Stimulated activated CD8-positive, alpha-beta memory T cell treated with anti-CD3 and anti-CD28 coated beads, Interleukin-2, amount 100 ng/mL, for 48 hours (primary cell): ENCODE data around the gene DGAT2.
"Not testable (repeated sequence)": the region's sequence is repeated elsewhere in the genome, so short reads cannot be mapped to it uniquely, and the experiment has no call there.

ENCODE experiments used
- DNase-seq, 2 donors: peaks; one replicate each; pipeline ENCODE4 v3.0.0-alpha.2; 2020; ENCODE audit warnings: low read depth in 2 of 2

The DGAT2 gene

GRCh38 chr11:75754933-75755332 lies 13.6 kb upstream of the DGAT2 start:
- DNase-seq = not testable (repeated sequence)

- DNase-seq = no peak
These were observed 10.9 kb upstream of the DGAT2 start for GRCh38 chr11:75757651-75758050.

GRCh38 chr11:75759832-75760231 lies 8.7 kb upstream of the DGAT2 start:
- no peak for DNase-seq

- DNase-seq = no peak
These were observed 8.3 kb upstream of the DGAT2 start for GRCh38 chr11:75760243-75760642.

DNA sequence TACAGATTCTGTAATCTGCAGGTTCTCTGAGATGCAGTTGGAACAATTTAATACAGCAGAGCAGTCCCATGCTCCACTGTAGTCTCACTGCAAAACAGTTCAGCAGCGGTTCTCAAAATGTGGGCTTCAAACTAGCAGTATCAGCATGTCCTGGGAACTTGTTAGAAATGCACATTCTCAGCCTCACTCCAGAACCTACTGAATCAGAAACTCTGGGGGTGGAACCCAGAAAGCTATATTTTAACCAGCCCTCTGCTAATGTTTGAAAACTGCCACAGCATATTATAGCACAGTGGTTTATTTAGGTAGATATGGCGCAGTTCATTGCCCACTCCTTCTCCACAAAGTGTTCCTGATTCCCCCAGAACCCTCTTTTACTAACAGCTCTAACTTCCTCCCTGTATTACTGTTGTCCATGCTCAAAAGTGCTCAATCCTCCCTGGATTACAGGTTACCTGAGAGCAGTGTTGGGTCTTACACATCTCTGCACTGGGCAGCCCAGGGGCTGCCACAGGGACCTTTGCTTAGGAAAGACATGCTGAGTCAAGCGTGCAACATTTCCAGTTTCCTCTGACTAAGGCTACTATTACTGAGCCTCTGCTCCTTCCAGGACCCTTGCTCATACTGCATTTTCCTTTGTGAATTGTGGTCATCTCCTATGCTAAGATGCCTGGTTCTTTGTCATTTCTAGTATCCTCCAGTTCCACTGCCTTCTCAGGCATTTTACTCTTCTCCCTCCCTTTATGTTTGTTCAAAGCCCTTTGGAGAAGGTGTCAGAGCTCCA lies 7.7 kb upstream of the DGAT2 start:
- no peak for DNase-seq

DNA sequence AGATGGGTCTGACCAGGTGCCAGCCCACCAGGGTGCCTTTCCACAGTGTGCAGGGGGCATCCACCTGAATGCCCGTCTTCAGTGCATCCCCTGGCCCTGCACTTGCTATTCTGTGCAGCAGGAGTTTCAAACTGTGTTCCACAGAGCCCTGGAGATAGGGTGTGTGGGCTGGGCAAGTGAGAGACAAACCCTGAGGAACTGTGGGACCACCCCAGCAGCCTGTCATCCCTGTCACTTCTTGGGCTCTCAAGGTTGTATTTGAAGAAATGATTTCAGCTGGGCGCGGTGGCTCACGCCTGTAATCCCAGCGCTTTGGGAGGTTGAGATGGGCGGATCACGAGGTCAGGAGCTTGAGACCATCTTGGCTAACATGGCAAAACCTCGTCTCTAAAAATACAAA lies 6.4 kb upstream of the DGAT2 start:
- no peak for DNase-seq

GRCh38 chr11:75762885-75763284 lies 5.7 kb upstream of the DGAT2 start:
- DNase-seq = no peak

DNA sequence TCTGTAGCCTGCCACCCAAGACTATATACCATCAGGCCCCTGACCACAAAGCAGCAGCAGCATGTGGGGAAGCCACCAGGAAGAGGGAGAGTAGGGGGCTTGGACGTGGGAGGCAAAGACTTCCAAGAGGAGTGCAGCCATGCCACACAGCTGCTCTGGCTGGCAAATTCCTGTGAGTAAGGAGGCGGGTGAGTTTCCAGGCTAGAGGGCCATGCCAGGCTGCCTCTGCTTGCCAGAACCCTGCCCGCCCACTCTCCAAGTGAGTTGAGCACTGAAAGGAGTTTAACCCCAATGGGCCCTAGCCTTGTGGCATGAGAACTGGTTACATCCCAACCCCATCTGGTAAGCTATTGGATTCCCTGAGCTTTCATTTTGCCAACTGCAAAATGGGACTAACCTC lies 4.7 kb upstream of the DGAT2 start:
- DNase-seq = no peak

DNA sequence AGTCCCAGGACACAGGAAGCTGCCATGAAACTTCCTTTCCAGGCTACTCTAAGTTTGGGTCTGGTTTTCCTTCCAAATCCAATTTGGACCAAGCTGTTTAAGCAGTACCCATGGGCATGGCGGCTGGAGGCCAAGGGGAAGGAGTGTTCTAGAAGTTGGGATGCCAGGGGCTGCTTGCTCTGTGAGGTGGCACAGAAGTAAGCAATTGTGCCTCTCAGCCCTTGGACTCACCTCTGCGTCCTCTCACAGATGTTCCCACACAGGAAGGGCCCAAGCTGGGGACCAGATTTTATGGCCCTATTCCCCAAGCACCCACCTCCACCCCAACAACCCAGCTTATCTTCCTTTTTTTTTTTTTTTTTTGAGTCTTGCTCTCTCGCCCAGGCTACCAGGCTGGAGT lies 3.5 kb upstream of the DGAT2 start:
- DNase-seq = no peak

GRCh38 chr11:75766443-75767227 lies 1.9 kb upstream of the DGAT2 start:
- no peak for DNase-seq

DNA sequence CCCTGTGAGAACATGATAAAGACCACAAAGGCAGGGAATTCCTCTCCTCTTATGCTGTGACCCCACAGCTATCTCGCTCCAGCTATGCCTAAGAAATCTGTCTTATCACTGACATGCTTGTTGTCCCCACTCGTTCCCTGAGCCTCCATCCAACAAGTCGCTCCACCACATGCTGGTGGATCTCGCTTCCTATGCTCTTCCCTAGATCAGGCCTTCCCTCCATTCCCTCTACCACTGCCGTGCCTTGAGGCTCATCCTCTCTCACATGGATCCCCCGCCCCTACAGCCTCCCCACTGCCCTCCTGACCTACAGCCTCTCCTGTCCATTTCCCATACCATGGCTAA lies 1.4 kb upstream of the DGAT2 start:
- no peak for DNase-seq

- DNase-seq = no peak
These were observed 826 bp upstream of the DGAT2 start for GRCh38 chr11:75767793-75768111.

DNA sequence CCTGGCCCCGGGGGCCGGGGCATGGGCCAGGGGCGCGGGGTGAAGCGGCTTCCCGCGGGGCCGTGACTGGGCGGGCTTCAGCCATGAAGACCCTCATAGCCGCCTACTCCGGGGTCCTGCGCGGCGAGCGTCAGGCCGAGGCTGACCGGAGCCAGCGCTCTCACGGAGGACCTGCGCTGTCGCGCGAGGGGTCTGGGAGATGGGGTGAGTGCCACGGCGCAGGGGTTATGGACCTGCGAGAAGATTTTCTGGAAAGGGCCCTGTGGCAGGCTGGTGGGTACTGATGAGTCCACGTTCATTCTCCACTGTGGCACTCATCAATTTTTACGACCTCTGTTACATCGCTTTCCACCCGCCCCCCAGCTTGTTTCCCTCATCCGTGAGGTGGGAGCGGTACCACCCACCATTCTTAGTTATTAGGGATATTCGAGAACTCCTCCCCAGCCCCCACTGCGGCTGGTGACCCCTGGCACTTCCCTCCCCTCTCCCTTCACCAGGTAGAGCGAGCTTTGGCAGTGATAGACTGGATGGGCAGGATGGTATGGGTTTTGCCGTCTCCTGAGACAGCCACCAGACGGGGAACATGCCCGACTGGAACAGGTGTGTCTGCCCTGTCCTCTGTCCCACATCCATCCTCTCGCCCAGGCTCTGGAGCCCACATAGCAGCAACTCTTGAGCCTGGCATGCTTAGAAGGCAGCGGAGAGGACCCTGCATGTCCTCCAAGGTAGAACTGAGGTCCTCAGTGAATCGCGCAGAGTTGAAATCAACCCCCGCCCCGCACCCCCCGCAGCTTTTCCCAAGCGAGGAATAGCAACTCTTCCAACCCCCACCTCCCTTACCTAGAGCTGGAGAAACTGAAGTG lies 562 bp downstream of the DGAT2 start:
- no peak for DNase-seq

GRCh38 chr11:75770102-75770501 lies 1.5 kb downstream of the DGAT2 start:
- DNase-seq = no peak

DNA sequence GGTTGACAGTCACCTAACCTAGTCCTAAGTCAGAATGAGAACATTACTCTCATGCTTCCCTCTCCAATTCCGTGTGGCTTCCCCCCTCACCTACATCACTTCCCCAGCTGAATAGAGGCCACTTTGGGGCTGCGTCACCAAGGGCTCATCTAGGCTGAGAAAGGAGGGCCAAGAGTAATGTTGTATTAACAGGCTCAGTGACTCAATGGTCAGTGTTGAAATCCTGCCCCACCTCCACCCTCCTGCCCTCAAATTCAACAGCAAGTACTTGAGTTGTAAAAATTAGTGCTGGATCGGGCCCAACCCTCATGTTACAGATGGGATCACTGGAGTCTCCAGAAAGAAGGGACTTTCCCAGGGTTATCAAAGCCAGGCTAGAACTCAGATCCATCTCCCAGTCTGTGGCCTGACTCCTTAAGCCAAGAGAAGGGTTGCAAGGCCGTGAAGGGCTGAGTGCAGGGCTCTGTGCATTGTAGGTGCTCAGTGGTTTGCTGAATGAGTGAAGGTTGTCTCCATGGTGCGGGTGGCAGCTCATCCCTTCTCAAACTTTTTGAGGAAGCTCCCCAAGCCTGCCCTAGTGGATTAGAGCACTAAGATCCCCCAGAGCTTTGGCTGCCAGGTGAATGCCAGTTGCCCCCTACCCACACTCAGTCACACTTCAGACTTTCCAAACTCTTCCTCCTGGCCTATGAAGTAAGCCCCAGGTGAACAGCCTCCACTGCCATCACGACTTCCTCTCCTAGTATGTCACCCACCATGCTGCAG lies 3.2 kb downstream of the DGAT2 start:
- no peak for DNase-seq

DNA sequence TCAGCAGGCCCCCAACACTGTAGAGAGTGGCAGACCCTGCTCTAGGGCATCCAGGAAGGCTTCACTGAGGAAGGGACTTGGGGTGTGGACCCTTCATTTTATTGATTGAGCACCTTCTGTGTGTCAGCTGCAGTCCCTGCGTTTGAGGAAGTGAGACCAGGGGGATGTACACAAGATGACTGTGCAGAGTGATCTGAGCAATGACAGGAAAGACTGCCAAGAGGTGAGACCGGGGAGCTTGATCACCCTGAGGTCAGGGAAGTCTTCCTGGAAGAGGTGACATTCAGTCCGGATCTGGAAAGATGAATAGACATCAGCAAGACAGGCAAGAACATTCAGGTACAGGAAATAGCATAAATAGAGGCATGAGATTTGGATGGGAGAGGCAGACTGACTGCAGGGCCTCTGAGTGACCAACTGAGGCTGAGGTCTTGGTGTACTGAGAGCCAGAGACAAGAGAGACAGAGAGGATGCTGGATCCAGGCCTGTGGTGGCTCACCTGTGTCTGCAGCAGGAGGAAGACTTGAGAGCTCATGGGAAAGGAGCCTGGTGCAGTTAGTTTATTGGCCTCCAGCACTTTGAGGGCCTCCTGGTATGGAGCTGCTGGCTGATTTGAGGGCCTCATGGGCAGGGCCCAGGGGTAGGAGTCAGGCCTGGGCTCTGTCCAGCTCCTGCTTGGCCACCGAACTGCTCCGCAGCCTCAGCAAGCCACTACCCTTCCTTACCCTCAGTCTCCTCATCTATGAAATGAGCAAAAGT lies 5.2 kb downstream of the DGAT2 start:
- no peak for DNase-seq

DNA sequence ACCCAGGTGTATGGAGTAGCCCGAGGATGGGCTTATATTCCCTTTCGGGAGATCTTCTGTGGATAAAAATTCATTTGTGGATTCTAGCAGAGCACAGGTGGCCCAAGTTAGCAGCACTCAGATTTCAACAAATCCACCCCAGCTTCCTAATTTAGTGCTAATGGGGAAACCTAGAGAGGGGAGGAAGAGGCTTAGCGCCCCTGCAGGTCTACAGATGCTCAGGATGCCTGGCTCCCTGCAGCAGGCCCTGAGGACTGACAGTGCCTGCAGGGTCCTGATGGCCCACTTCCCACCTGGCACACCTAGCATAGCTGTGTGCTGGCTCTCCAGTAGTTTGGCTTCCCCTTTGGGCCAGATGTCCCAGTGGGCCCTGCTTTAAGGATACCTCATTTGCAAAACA lies 6.5 kb downstream of the DGAT2 start:
- DNase-seq = no peak

GRCh38 chr11:75776546-75776945 lies 8.0 kb downstream of the DGAT2 start:
- DNase-seq = no peak

DNA sequence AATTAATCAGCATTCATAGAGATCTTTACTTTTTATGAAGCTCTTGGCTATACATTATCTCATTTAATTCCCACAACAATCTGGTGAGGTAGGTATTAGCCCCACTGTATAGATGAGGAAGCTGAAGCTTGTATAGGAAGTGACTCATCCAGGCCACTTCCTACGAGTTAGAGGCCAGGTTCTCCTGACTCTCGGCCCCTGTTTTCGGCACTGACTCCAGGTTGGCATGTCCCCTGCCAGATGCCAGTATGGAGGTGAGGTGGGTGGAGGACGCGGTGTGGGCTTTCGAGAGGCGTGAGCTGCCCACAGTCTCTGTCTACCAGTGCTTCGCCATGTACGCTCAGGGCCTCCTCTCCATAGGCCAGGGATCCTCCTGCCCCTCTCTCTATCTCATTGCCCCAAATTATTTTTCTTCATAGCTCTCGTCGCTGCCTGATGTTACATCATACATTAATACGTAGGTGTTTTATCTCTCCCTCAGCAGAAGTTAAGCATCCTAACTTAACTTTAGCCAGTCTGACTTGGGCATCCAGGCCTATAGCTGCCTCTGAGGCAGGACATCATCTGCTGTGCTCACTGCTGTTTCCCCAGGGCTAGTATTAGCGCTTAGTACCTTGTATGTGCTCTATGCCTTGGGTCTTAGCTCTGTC lies 9.0 kb downstream of the DGAT2 start:
- no peak for DNase-seq

GRCh38 chr11:75778962-75779361 lies 10.4 kb downstream of the DGAT2 start:
- DNase-seq = no peak

GRCh38 chr11:75779960-75780359 lies 11.4 kb downstream of the DGAT2 start:
- DNase-seq = no peak
